Uterus (tissue), 2 donors: ENCODE results near the gene PCDHGC5.

Source experiments
- POLR2A ChIP-seq, 2 donors: fragments of 450-650 bp; IDR thresholded peaks; one replicate each; pipeline ENCODE4 v1.6.1; 2016; ENCODE audit warnings: antibody characterized with exemption in 2 of 2, mild to moderate bottlenecking in 1 of 2, moderate library complexity in 1 of 2
- TF ChIP-seq, protein P1 (sequence below), 4 experiments: fragments of 200-600 bp in 2 of 4; fragments of 450-650 bp in 2 of 4; sonication (generic) in 2 of 4; IDR thresholded peaks; one replicate each; pipeline ENCODE4 v1.5.1; 2016 to 2019; ENCODE audit warnings: antibody characterized with exemption in 4 of 4, mild to moderate bottlenecking in 2 of 4, moderate library complexity in 1 of 4

DNA sequence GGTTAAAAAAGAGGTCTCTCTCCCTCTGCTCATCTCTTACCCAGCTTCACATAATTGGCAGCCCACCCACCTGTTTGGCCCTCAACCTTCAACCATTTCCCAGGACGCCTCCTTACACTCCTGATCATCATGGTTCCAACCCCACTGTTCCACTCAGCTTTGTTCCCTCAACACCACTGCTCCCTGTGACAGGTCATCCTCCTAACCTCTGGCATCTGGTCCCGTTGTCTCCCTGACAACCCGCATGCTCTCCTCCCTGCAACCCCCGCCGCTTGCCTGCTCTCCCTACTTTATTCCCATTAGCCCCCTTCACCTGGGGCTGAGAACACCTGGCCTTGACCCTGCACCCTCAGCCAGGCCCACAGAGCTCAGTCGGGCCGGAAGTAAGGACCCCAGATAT lies 12.9 kb downstream of the PCDHGC5 start:
- TF ChIP-seq, protein P1, sequence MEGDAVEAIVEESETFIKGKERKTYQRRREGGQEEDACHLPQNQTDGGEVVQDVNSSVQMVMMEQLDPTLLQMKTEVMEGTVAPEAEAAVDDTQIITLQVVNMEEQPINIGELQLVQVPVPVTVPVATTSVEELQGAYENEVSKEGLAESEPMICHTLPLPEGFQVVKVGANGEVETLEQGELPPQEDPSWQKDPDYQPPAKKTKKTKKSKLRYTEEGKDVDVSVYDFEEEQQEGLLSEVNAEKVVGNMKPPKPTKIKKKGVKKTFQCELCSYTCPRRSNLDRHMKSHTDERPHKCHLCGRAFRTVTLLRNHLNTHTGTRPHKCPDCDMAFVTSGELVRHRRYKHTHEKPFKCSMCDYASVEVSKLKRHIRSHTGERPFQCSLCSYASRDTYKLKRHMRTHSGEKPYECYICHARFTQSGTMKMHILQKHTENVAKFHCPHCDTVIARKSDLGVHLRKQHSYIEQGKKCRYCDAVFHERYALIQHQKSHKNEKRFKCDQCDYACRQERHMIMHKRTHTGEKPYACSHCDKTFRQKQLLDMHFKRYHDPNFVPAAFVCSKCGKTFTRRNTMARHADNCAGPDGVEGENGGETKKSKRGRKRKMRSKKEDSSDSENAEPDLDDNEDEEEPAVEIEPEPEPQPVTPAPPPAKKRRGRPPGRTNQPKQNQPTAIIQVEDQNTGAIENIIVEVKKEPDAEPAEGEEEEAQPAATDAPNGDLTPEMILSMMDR (IDR thresholded peaks at IDR 0.05), result no peak
- TF ChIP-seq POLR2A (IDR thresholded peaks at IDR 0.05), result no peak
